Smooth muscle cell of the brain vasculature (primary cell): ENCODE data around the gene ITSN1.
A peak's percentile ranks its signal among the peaks of the same experiment; 100 is the strongest.
"Not testable (repeated sequence)": the region's sequence is repeated elsewhere in the genome, so short reads cannot be mapped to it uniquely, and the experiment has no call there.

Source experiments
- DNase-seq: peaks from one replicate; pipeline ENCODE4 v3.0.0-alpha.2; 2012; ENCODE audit warnings: low read depth, low spot score

The ITSN1 gene

GRCh38 chr21:33729139-33729538 is 86.8 kb downstream of the ITSN1 start:
- DNase-seq: not testable (repeated sequence)

GRCh38 chr21:33729641-33730040 is 87.3 kb downstream of the ITSN1 start:
- DNase-seq: no peak

- no peak for DNase-seq
These were observed 89.1 kb downstream of the ITSN1 start for GRCh38 chr21:33731447-33731846.

- no peak for DNase-seq
These were observed 89.7 kb downstream of the ITSN1 start for GRCh38 chr21:33732038-33732437.

GRCh38 chr21:33733601-33734000 is 91.3 kb downstream of the ITSN1 start:
- DNase-seq: no peak

GRCh38 chr21:33734291-33734690 is 92.0 kb downstream of the ITSN1 start:
- DNase-seq: no peak

GRCh38 chr21:33734818-33735217 is 92.5 kb downstream of the ITSN1 start:
- DNase-seq: no peak

- no peak for DNase-seq
These were observed 94.3 kb downstream of the ITSN1 start for GRCh38 chr21:33736569-33736968.

GRCh38 chr21:33739701-33740100 is 97.4 kb downstream of the ITSN1 start:
- DNase-seq: no peak

GRCh38 chr21:33747420-33747819 is 105.1 kb downstream of the ITSN1 start:
- DNase-seq: no peak

- DNase-seq: no peak
These were observed 106.6 kb downstream of the ITSN1 start for GRCh38 chr21:33748903-33749302.

GRCh38 chr21:33750017-33750416 is 107.7 kb downstream of the ITSN1 start:
- no peak for DNase-seq

GRCh38 chr21:33751120-33751519 is 108.8 kb downstream of the ITSN1 start:
- no peak for DNase-seq

GRCh38 chr21:33751533-33751932 is 109.2 kb downstream of the ITSN1 start:
- no peak for DNase-seq

- no peak for DNase-seq
These were observed 110.0 kb downstream of the ITSN1 start for GRCh38 chr21:33752260-33752659.

GRCh38 chr21:33753886-33754285 is 111.6 kb downstream of the ITSN1 start:
- DNase-seq: no peak

- DNase-seq: no peak
These were observed 112.2 kb downstream of the ITSN1 start for GRCh38 chr21:33754481-33754880.

- DNase-seq: no peak
These were observed 113.1 kb downstream of the ITSN1 start for GRCh38 chr21:33755354-33755753.

- DNase-seq: peak; percentile 74
These were observed 118.5 kb downstream of the ITSN1 start for GRCh38 chr21:33760641-33761440.

- DNase-seq: peak; percentile 88
These were observed 119.2 kb downstream of the ITSN1 start for GRCh38 chr21:33761441-33762036.

GRCh38 chr21:33762803-33763581 is 120.7 kb downstream of the ITSN1 start:
- no peak for DNase-seq

- DNase-seq: no peak
These were observed 121.2 kb downstream of the ITSN1 start for GRCh38 chr21:33763582-33763899.

- no peak for DNase-seq
These were observed 124.9 kb downstream of the ITSN1 start for GRCh38 chr21:33767236-33767635.
